PC-3 (cell line): Measurements from ENCODE around the gene C11orf68. TPM values are rescaled to one million over a fixed set of nuclear protein-coding genes. Genes with fewer than 3 reads are reported as not detected.

Source experiments
- ATAC-seq: fragments of 200-7000 bp; cut with Tn5 transposase; 2 replicates; pipeline ENCODE4 v1.9.1; 2020; ENCODE audit warnings: mild to moderate bottlenecking, moderate library complexity
- BruUV-seq: library from RNA; stranded (reverse); fragments of 400-500 nt; replicated peaks from 2 replicates; lab custom pipeline; 2021; lab: Mats Ljungman, UMichigan
- CTCF ChIA-PET: fragments of 300-600 bp; sonication (Branson Sonifier 250); formaldehyde crosslinking; loops from one replicate; lab custom pipeline; 2022; ENCODE audit warnings: antibody characterized with exemption; lab: Charles Lee
- POLR2A ChIA-PET: fragments of 300-600 bp; sonication (Branson Sonifier 250); formaldehyde crosslinking; loops from one replicate; lab custom pipeline; 2022; ENCODE audit warnings: antibody characterized with exemption; ENCODE audit not compliant: unreplicated experiment; lab: Charles Lee
- DNase-seq: peaks from one replicate; pipeline ENCODE4 v3.0.0-alpha.2; 2015
- H2AFZ ChIP-seq: fragments of 300-600 bp; sonication (generic); 2 replicates; pipeline ENCODE4 v1.6.0; 2016; ENCODE audit warnings: antibody characterized with exemption, low read length
- H3F3A ChIP-seq: fragments of 300-600 bp; sonication (generic); one replicate; pipeline ENCODE4 v1.6.0; 2017; ENCODE audit warnings: antibody characterized with exemption, low read length, control low read depth, mild to moderate bottlenecking; ENCODE audit not compliant: unreplicated experiment
- H3K27ac ChIP-seq: fragments of 300-600 bp; sonication (generic); 2 replicates; pipeline ENCODE4 v1.5.1; 2016; ENCODE audit warnings: mild to moderate bottlenecking, low read length
- H3K27me3 ChIP-seq: fragments of 300-600 bp; sonication (generic); 2 replicates; pipeline ENCODE4 v1.6.1; 2016; ENCODE audit warnings: low read length, mixed read lengths
- H3K36me3 ChIP-seq: fragments of 300-600 bp; sonication (generic); 2 replicates; pipeline ENCODE4 v1.6.1; 2016; ENCODE audit warnings: low read depth, mixed run types, low read length, mixed read lengths
- H3K4me1 ChIP-seq: fragments of 300-600 bp; sonication (generic); 2 replicates; pipeline ENCODE4 v1.5.1; 2016; ENCODE audit warnings: low read length; ENCODE audit not compliant: insufficient read depth
- H3K4me2 ChIP-seq: fragments of 300-600 bp; sonication (generic); 2 replicates; pipeline ENCODE4 v1.6.0; 2016; ENCODE audit warnings: low read length
- H3K4me3 ChIP-seq: fragments of 300-600 bp; sonication (generic); 2 replicates; pipeline ENCODE4 v1.5.1; 2016; ENCODE audit warnings: mild to moderate bottlenecking, low read length, mixed read lengths
- H3K79me2 ChIP-seq: fragments of 300-600 bp; sonication (generic); 2 replicates; pipeline ENCODE4 v1.6.1; 2017; ENCODE audit warnings: low read length, mixed read lengths
- H3K9ac ChIP-seq: fragments of 300-600 bp; sonication (generic); 2 replicates; pipeline ENCODE4 v1.6.0; 2016; ENCODE audit warnings: mild to moderate bottlenecking, low read length
- H3K9me2 ChIP-seq: fragments of 300-600 bp; sonication (generic); replicated peaks from 2 replicates; pipeline ENCODE4 v1.6.1; 2016; ENCODE audit warnings: mixed run types, low read length, mixed read lengths
- H3K9me3 ChIP-seq: fragments of 300-600 bp; sonication (generic); 2 replicates; pipeline ENCODE4 v1.6.1; 2016; ENCODE audit warnings: low read length, mixed read lengths
- H4K20me1 ChIP-seq: fragments of 300-600 bp; sonication (generic); 2 replicates; pipeline ENCODE4 v1.6.1; 2016; ENCODE audit warnings: low read length, mixed read lengths
- CTCF ChIP-seq: fragments of 300-600 bp; sonication (generic); conservative IDR thresholded peaks from 2 replicates; pipeline ENCODE4 v1.5.1; 2017; ENCODE audit warnings: antibody characterized with exemption, low read depth, mild to moderate bottlenecking, low read length
- EZH2 ChIP-seq: fragments of 300-600 bp; sonication (generic); IDR thresholded peaks from one replicate; pipeline ENCODE4 v1.6.1; 2017; ENCODE audit warnings: antibody characterized with exemption, mild to moderate bottlenecking, low read length; ENCODE audit not compliant: unreplicated experiment
- EZH2phosphoT487 ChIP-seq: fragments of 300-600 bp; sonication (generic); IDR thresholded peaks from 2 replicates; pipeline ENCODE4 v1.6.1; 2018; ENCODE audit warnings: mild to moderate bottlenecking, antibody characterized with exemption, low read length, borderline replicate concordance
- intact Hi-C: fragments of 100-400 bp; cut with micrococcal nuclease; formaldehyde crosslinking; loops from 2 replicates; pipeline ENCODE4 v1.9.0; 2023
- total RNA-seq: library from RNA; depleted of rRNA; stranded (reverse); fragments of >200 nt; gene quantifications from 2 replicates; pipeline ENCODE4 v1.2.3, GENCODE V29; 2014

The C11orf68 gene
- total RNA-seq, 1 experiment from 2014 or later = 61.3 TPM

- POLR2A ChIA-PET = interaction anchor here (0.5 to 0.8 kb wide), 3 partner anchors 15 to 83 kb away, joined by 3 read pairs; no protein-coding TSS in a partner anchor
- ATAC-seq (no peak), DNase-seq (peak; percentile 21)
- Histone ChIP-seq H3K9me2 (no peaks in the 10 kb centered on the region), H3K79me2 (peaks cover 77% of the 10 kb centered on the region), H3K4me1 (peaks cover 38% of the 10 kb centered on the region), H3K27ac (peak overlapping the region; percentile 96), H3K4me2 (peak overlapping the region; percentile 96), H3K9ac (peak overlapping the region; percentile 98), H3K4me3 (peak overlapping the region; percentile 78), H3K36me3 (peaks cover 64% of the 10 kb centered on the region), H2AFZ (no peak overlapping the region), H3K27me3 (no peaks in the 10 kb centered on the region), H3K9me3 (no peaks in the 10 kb centered on the region), H3F3A (peaks cover 57% of the 10 kb centered on the region), H4K20me1 (peaks cover 64% of the 10 kb centered on the region)
- CTCF ChIA-PET = interaction anchor here (0.8 kb wide), 1 partner anchor 16 kb away, joined by 3 read pairs; no protein-coding TSS in a partner anchor
- TF ChIP-seq EZH2phosphoT487 = no peak
- no peak for TF ChIP-seq CTCF
- no peak for TF ChIP-seq EZH2
- intact Hi-C loops = loop anchor here (2.0 kb wide), 1 partner anchor 16 kb away; no protein-coding TSS in a partner anchor
- no TSS peak for BruUV-seq
Measured at GRCh38 chr11:65896034-65896999, 22.5 kb downstream of the C11orf68 start.

GRCh38 chr11:65895482-65895981, 23.3 kb downstream of the C11orf68 start:
- Histone ChIP-seq H3K27me3 (no peaks in the 10 kb centered on the region), H3F3A (peaks cover 57% of the 10 kb centered on the region), H3K4me3 (peak overlapping the region; percentile 78), H3K4me2 (peak overlapping the region; percentile 96), H3K4me1 (peaks cover 30% of the 10 kb centered on the region), H3K79me2 (peaks cover 69% of the 10 kb centered on the region), H3K9ac (peak overlapping the region; percentile 98), H4K20me1 (peaks cover 64% of the 10 kb centered on the region), H3K9me2 (no peaks in the 10 kb centered on the region), H2AFZ (no peak overlapping the region), H3K27ac (peak overlapping the region; percentile 96), H3K9me3 (no peaks in the 10 kb centered on the region), H3K36me3 (peaks cover 64% of the 10 kb centered on the region)
- ATAC-seq = no peak
- ChIA-PET CTCF (no interaction called here), POLR2A (interaction anchor here (0.7 to 0.8 kb wide), 2 partner anchors 23 to 83 kb away, joined by 3 read pairs; no protein-coding TSS in a partner anchor)
- peak; percentile 54 for DNase-seq
- intact Hi-C loops = no loop called here
- BruUV-seq = no TSS peak
- TF ChIP-seq CTCF = no peak
- TF ChIP-seq EZH2 = no peak
- TF ChIP-seq EZH2phosphoT487 = no peak
